AG04450 (cell line): ENCODE results near the gene POMT1. TPM values are rescaled to one million over a fixed set of nuclear protein-coding genes. Genes with fewer than 3 reads are reported as not detected.

Experiments
- CTCF ChIA-PET: fragments of 300-600, 350-600 bp; formaldehyde crosslinking; extraction: SDS; loops from one replicate; lab custom pipeline; 2022; ENCODE audit warnings: antibody characterized with exemption, inconsistent platforms; lab: Charles Lee
- POLR2A ChIA-PET: fragments of 350-600 bp; formaldehyde crosslinking; extraction: SDS; loops from one replicate; lab custom pipeline; 2021; ENCODE audit warnings: antibody characterized with exemption, inconsistent platforms; lab: Yijun Ruan, JAX
- DNase-seq: peaks from one replicate; pipeline ENCODE4 v3.0.0-alpha.2; 2011; ENCODE audit warnings: low read depth, low spot score
- H3K27ac ChIP-seq: one replicate; pipeline ENCODE4 v1.5.1; 2012; ENCODE audit warnings: low read depth, low read length, control low read depth
- H3K27me3 ChIP-seq: one replicate; pipeline ENCODE4 v1.6.0; 2012; ENCODE audit warnings: low read length; ENCODE audit not compliant: control insufficient read depth, insufficient read depth
- H3K4me3 ChIP-seq: 2 replicates; pipeline ENCODE4 v1.5.1; 2011; ENCODE audit warnings: mild to moderate bottlenecking, low read depth, low read length, control low read depth
- H3K9me3 ChIP-seq: 2 replicates; pipeline ENCODE4 v1.5.1; 2012; ENCODE audit warnings: low read length; ENCODE audit not compliant: control insufficient read depth, insufficient read depth
- polyA plus RNA-seq: library from polyadenylated mRNA; depleted of rRNA; stranded (reverse); fragments of >200 nt; gene quantifications from 2 replicates; pipeline ENCODE4 v1.2.3, GENCODE V29; 2011
- TF ChIP-seq, protein P1 (sequence below): IDR thresholded peaks from 2 replicates; pipeline ENCODE4 v1.5.1; 2011; ENCODE audit warnings: low read depth, low read length, control low read depth, inconsistent platforms

Gene POMT1
- polyA plus RNA-seq, 1 experiment, result 23.8 TPM

GRCh38 chr9:131495785-131496184 lies 6.9 kb upstream of the POMT1 start:
- CTCF ChIA-PET, result interaction anchor here (0.9 to 1.4 kb wide), 3 partner anchors 245 to 250 kb away, joined by 3 to 4 read pairs (median 3); no protein-coding TSS in a partner anchor
- H3K27ac ChIP-seq, result no peak overlapping the region
- TF ChIP-seq, protein P1, sequence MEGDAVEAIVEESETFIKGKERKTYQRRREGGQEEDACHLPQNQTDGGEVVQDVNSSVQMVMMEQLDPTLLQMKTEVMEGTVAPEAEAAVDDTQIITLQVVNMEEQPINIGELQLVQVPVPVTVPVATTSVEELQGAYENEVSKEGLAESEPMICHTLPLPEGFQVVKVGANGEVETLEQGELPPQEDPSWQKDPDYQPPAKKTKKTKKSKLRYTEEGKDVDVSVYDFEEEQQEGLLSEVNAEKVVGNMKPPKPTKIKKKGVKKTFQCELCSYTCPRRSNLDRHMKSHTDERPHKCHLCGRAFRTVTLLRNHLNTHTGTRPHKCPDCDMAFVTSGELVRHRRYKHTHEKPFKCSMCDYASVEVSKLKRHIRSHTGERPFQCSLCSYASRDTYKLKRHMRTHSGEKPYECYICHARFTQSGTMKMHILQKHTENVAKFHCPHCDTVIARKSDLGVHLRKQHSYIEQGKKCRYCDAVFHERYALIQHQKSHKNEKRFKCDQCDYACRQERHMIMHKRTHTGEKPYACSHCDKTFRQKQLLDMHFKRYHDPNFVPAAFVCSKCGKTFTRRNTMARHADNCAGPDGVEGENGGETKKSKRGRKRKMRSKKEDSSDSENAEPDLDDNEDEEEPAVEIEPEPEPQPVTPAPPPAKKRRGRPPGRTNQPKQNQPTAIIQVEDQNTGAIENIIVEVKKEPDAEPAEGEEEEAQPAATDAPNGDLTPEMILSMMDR, result no peak
- no peak overlapping the region for H3K4me3 ChIP-seq
- no peak for DNase-seq
- H3K27me3 ChIP-seq, result no peaks in the 10 kb centered on the region
- POLR2A ChIA-PET, result interaction anchor here (0.5 kb wide), 1 partner anchor 34 kb away, joined by 3 read pairs; no protein-coding TSS in a partner anchor
- H3K9me3 ChIP-seq, result no peaks in the 10 kb centered on the region; the same call in 1 of the 2 replicates

DNA sequence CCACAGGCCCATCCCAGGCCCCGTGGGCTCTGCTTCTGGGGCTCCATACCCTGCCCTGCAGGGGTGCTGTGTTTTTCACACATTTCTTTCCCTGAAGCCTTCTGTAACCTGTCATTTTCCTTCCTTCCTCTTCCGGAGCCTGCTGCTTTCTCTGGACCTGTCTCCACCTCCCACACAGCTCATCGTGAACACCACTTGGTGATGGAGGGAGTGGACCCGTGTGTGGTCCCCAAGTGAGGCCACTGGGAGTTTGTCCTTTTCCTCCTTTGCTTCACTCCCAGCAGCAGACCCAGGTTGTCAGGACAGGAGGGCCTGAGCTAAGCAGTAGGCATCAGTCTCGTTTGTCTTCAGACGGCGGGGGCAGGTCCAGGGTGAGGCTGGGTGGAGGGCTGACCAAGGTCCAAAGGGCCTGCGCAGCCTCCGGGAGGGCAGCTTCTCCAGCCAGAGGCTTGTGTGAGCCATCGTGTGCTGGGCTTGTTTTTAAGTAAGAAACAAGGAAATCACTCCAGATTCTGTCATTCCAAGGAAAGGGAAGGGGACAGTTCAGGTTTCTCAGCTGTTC lies 5.8 kb upstream of the POMT1 start:
- Histone ChIP-seq H3K4me3 (no peak overlapping the region), H3K27ac (no peak overlapping the region), H3K27me3 (no peaks in the 10 kb centered on the region), H3K9me3 (peaks cover 3% of the 10 kb centered on the region; the same call in 1 of the 2 replicates)
- CTCF ChIA-PET, result interaction anchor here (1.1 to 1.2 kb wide), 2 partner anchors 147 to 243 kb away, joined by 3 to 4 read pairs; no protein-coding TSS in a partner anchor
- no peak for DNase-seq
- POLR2A ChIA-PET, result no interaction called here
- TF ChIP-seq, protein P1, result no peak

- TF ChIP-seq, protein P1, result no peak
- Histone ChIP-seq H3K27me3 (no peaks in the 10 kb centered on the region), H3K4me3 (no peak overlapping the region), H3K27ac (no peak overlapping the region), H3K9me3 (peaks cover 5% of the 10 kb centered on the region; the same call in 1 of the 2 replicates)
- ChIA-PET POLR2A (no interaction called here), CTCF (interaction anchor here (0.6 kb wide), 1 partner anchor 126 kb away, joined by 3 read pairs; no protein-coding TSS in a partner anchor)
- no peak for DNase-seq
Observed at GRCh38 chr9:131499254-131499767, 3.4 kb upstream of the POMT1 start.

- Histone ChIP-seq H3K27me3 (no peaks in the 10 kb centered on the region), H3K9me3 (peaks cover 5% of the 10 kb centered on the region; the same call in 1 of the 2 replicates), H3K27ac (no peak overlapping the region), H3K4me3 (no peak overlapping the region)
- CTCF ChIA-PET, result no interaction called here
- TF ChIP-seq, protein P1, result no peak
- no peak for DNase-seq
- POLR2A ChIA-PET, result no interaction called here
Observed at GRCh38 chr9:131500377-131500776, 2.3 kb upstream of the POMT1 start.

DNA sequence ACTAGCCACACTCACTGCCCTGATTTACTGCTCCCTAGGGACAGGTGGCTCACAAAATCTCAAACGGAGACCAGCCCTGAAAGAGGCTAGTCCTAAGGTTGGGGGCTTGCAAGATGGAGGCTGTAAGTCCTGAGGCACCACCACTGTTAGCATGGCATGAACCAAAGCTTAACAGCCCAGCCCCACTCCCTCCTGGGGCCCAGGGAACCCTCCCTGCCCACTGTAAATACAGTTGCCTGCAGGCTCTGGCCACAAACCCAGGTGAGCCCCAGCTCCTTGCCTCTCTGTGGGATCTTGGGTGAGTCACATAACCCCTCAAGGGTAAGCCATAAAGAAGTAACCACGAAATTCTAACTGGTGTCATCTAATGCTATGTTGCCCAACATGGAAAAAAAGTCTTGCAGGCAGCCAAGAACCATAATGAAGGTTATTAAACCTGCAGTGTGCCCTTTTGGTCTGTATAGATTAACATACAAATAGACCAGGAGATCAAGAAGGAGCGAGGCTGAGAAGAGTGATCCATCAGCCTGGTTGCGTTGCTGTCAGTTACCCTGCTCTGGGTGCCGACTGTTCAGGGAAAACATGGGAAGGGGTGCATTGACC lies 1.7 kb upstream of the POMT1 start:
- Histone ChIP-seq H3K4me3 (no peak overlapping the region), H3K9me3 (peaks cover 5% of the 10 kb centered on the region; the same call in 1 of the 2 replicates), H3K27ac (peak overlapping the region; percentile 52), H3K27me3 (no peaks in the 10 kb centered on the region)
- peak; percentile 32 for DNase-seq
- ChIA-PET POLR2A (no interaction called here), CTCF (no interaction called here)
- TF ChIP-seq, protein P1, result no peak
